Activated CD8-positive, alpha-beta T cell treated with anti-CD3 and anti-CD28 coated beads for 36 hours (primary cell): ENCODE measurements around the gene LAMTOR3. TPM values are rescaled to one million over a fixed set of nuclear protein-coding genes. Genes with fewer than 3 reads are reported as not detected.

Experiments used
- ATAC-seq: fragments of 200-7000 bp; cut with Tn5 transposase; one replicate; pipeline ENCODE4 v1.10.0; 2021; ENCODE audit warnings: mild to moderate bottlenecking, moderate library complexity
- CTCF ChIA-PET: fragments of 350-600 bp; sonication (Branson Sonifier 250); formaldehyde crosslinking; loops from one replicate; lab custom pipeline; 2021; ENCODE audit warnings: antibody characterized with exemption; lab: Charles Lee
- POLR2A ChIA-PET: fragments of 350-600 bp; sonication (Branson Sonifier 250); formaldehyde crosslinking; loops from one replicate; lab custom pipeline; 2021; ENCODE audit warnings: antibody characterized with exemption; lab: Charles Lee
- DNase-seq: peaks from one replicate; pipeline ENCODE4 v3.0.0-alpha.2; 2020
- H3K27ac Mint-ChIP-seq: one replicate; pipeline ENCODE4 v1.8.0; 2021; ENCODE audit warnings: mild to moderate bottlenecking, mixed read lengths
- H3K27me3 Mint-ChIP-seq: one replicate; pipeline ENCODE4 v1.8.0; 2021; ENCODE audit warnings: mixed read lengths
- H3K36me3 Mint-ChIP-seq: one replicate; pipeline ENCODE4 v1.8.0; 2021; ENCODE audit warnings: low read depth, mixed read lengths
- H3K4me1 Mint-ChIP-seq: one replicate; pipeline ENCODE4 v1.8.0; 2021; ENCODE audit warnings: low read depth, mixed read lengths
- H3K4me3 Mint-ChIP-seq: one replicate; pipeline ENCODE4 v1.8.0; 2021; ENCODE audit warnings: mild to moderate bottlenecking, moderate library complexity, mixed read lengths
- H3K9me3 Mint-ChIP-seq: one replicate; pipeline ENCODE4 v1.8.0; 2021; ENCODE audit warnings: mixed read lengths
- CTCF ChIP-seq: fragments of 200-600 bp; IDR thresholded peaks from one replicate; pipeline ENCODE4 v1.8.0; 2022; ENCODE audit warnings: antibody characterized with exemption, mild to moderate bottlenecking
- intact Hi-C: fragments of 100-400 bp; cut with micrococcal nuclease; formaldehyde crosslinking; loops from one replicate; pipeline ENCODE4 v1.10.0; 2022
- total RNA-seq, 2 experiments: library from RNA; stranded (reverse); gene quantifications; one replicate each; pipeline ENCODE4 v1.2.3, GENCODE V29; 2021

The LAMTOR3 gene
- total RNA-seq, 2 experiments from 2014 or later: 23.2 to 23.5 TPM

- no peak for TF ChIP-seq CTCF
- DNase-seq (no peak), ATAC-seq (no peak)
- H3K36me3 Mint-ChIP-seq: peaks cover 27% of the 10 kb centered on the region
- H3K27me3 Mint-ChIP-seq: no peaks in the 10 kb centered on the region
- no peak overlapping the region for H3K27ac Mint-ChIP-seq
- CTCF ChIA-PET: interaction anchor here (1.1 kb wide), 1 partner anchor 52 kb away, joined by 3 read pairs; no protein-coding TSS in a partner anchor
- POLR2A ChIA-PET: no interaction called here
- no peaks in the 10 kb centered on the region for H3K9me3 Mint-ChIP-seq
- peaks cover 23% of the 10 kb centered on the region for H3K4me1 Mint-ChIP-seq
- intact Hi-C loops: no loop called here
- no peak overlapping the region for H3K4me3 Mint-ChIP-seq
Observed at GRCh38 chr4:99863804-99864203, 30.4 kb downstream of the LAMTOR3 start.

- H3K9me3 Mint-ChIP-seq: no peaks in the 10 kb centered on the region
- ChIA-PET POLR2A (interaction anchor here (1.3 kb wide), 1 partner anchor 11 kb away, joined by 8 read pairs; no protein-coding TSS in a partner anchor), CTCF (interaction anchor here (1.1 to 2.0 kb wide), 4 partner anchors 12 to 54 kb away, joined by 3 to 4 read pairs (median 4); no protein-coding TSS in a partner anchor)
- intact Hi-C loops: no loop called here
- no peak for TF ChIP-seq CTCF
- H3K4me1 Mint-ChIP-seq: peaks cover 24% of the 10 kb centered on the region
- ATAC-seq: peak; percentile 80
- H3K36me3 Mint-ChIP-seq: peaks cover 19% of the 10 kb centered on the region
- H3K27me3 Mint-ChIP-seq: no peaks in the 10 kb centered on the region
- H3K4me3 Mint-ChIP-seq: no peak overlapping the region
- DNase-seq: peak; percentile 43
- H3K27ac Mint-ChIP-seq: peak overlapping the region; percentile 66
Observed at GRCh38 chr4:99861120-99861905, 32.9 kb downstream of the LAMTOR3 start.

GRCh38 chr4:99860521-99860920 lies 33.7 kb downstream of the LAMTOR3 start:
- POLR2A ChIA-PET: interaction anchor here (1.3 kb wide), 1 partner anchor 10 kb away, joined by 8 read pairs; no protein-coding TSS in a partner anchor
- ATAC-seq (no peak), DNase-seq (no peak)
- Mint-ChIP-seq H3K9me3 (no peaks in the 10 kb centered on the region), H3K27ac (no peak overlapping the region), H3K4me3 (no peak overlapping the region), H3K4me1 (peaks cover 30% of the 10 kb centered on the region), H3K27me3 (no peaks in the 10 kb centered on the region), H3K36me3 (peaks cover 17% of the 10 kb centered on the region)
- intact Hi-C loops: no loop called here
- CTCF ChIA-PET: interaction anchor here (1.1 to 1.3 kb wide), 2 partner anchors 14 to 53 kb away, joined by 3 to 4 read pairs; no protein-coding TSS in a partner anchor
- no peak for TF ChIP-seq CTCF

GRCh38 chr4:99859618-99860017 lies 34.6 kb downstream of the LAMTOR3 start:
- no peak overlapping the region for H3K4me3 Mint-ChIP-seq

More at GRCh38 chr4:99859618-99860017, 34.6 kb downstream of the LAMTOR3 start:
- H3K4me1 Mint-ChIP-seq: peaks cover 39% of the 10 kb centered on the region
- peaks cover 22% of the 10 kb centered on the region for H3K36me3 Mint-ChIP-seq
- no peak for TF ChIP-seq CTCF
- intact Hi-C loops: no loop called here
- ATAC-seq (no peak), DNase-seq (no peak)
- POLR2A ChIA-PET: no interaction called here
- peak overlapping the region; percentile 1 for H3K27ac Mint-ChIP-seq
- CTCF ChIA-PET: interaction anchor here (1.8 kb wide), 1 partner anchor 48 kb away, joined by 7 read pairs; no protein-coding TSS in a partner anchor
- no peaks in the 10 kb centered on the region for H3K27me3 Mint-ChIP-seq
- H3K9me3 Mint-ChIP-seq: no peaks in the 10 kb centered on the region
